BLaER1 treated with 17β-estradiol and CSF1 and Interleukin-3, amounts not matched to agents 10 nM and 100 nM (cell line): ENCODE measurements around the gene PRPSAP2.
A peak's percentile ranks its signal among the peaks of the same experiment; 100 is the strongest.
"Not testable (repeated sequence)": the region's sequence is repeated elsewhere in the genome, so short reads cannot be mapped to it uniquely, and the experiment has no call there.

ENCODE experiments used
- H3K27ac ChIP-seq, 11 experiments: shearing (Covaris generic); formaldehyde crosslinking; 2 replicates each; pipeline ENCODE4 v1.8.1; 2022
- H3K27me3 ChIP-seq, 11 experiments: shearing (Covaris generic); formaldehyde crosslinking; 2 replicates each; pipeline ENCODE4 v1.8.1; 2022
- H3K36me3 ChIP-seq, 11 experiments: shearing (Covaris generic); formaldehyde crosslinking; 2 replicates each; pipeline ENCODE4 v1.8.1; 2022
- H3K4me1 ChIP-seq, 10 experiments: shearing (Covaris generic); formaldehyde crosslinking; 2 replicates each; pipeline ENCODE4 v1.8.1; 2022
- H3K4me2 ChIP-seq, 11 experiments: shearing (Covaris generic); formaldehyde crosslinking; 2 replicates each; pipeline ENCODE4 v1.8.1; 2022
- H3K4me3 ChIP-seq, 10 experiments: shearing (Covaris generic); formaldehyde crosslinking; 2 replicates each; pipeline ENCODE4 v1.8.1; 2022
- H3K9ac ChIP-seq, 11 experiments: shearing (Covaris generic); formaldehyde crosslinking; 2 replicates each; pipeline ENCODE4 v1.8.1; 2022
- H3K9me3 ChIP-seq, 11 experiments: shearing (Covaris generic); formaldehyde crosslinking; replicated peaks in 1 of 11; 2 replicates each; pipeline ENCODE4 v1.8.1; 2022
- H4K20me1 ChIP-seq, 11 experiments: shearing (Covaris generic); formaldehyde crosslinking; 2 replicates each; pipeline ENCODE4 v1.8.1; 2022
- Cebpa-rat ChIP-seq, 11 experiments: shearing (Covaris generic); IDR thresholded peaks; 2 replicates each; pipeline ENCODE4 v1.8.1; 2022

Gene PRPSAP2

GRCh38 chr17:18953231-18953728 is 95.3 kb downstream of the PRPSAP2 start:
- Histone ChIP-seq H3K4me2 (no peak overlapping the region), H4K20me1 (no peaks in the 10 kb centered on the region; a peak in 1 of 22 replicates), H3K27ac (no peak overlapping the region), H3K9me3 (no peaks in the 10 kb centered on the region), H3K4me1 (peaks cover 5 to 15% (median 7%) of the 10 kb centered on the region in 10 experiments; a peak in 16 of 20 replicates), H3K36me3 (no peaks in the 10 kb centered on the region), H3K4me3 (no peak overlapping the region), H3K9ac (no peak overlapping the region), H3K27me3 (no peaks in the 10 kb centered on the region)
- TF ChIP-seq Cebpa-rat (IDR thresholded peaks at IDR 0.05), result no peak

GRCh38 chr17:18954321-18954720 is 96.4 kb downstream of the PRPSAP2 start:
- peaks cover 5 to 15% (median 7%) of the 10 kb centered on the region in 10 experiments; a peak in 16 of 20 replicates for H3K4me1 ChIP-seq
- no peak for TF ChIP-seq Cebpa-rat (IDR thresholded peaks at IDR 0.05)
- H3K27ac ChIP-seq, result no peak overlapping the region
- H3K4me3 ChIP-seq, result no peak overlapping the region
- H3K4me2 ChIP-seq, result no peak overlapping the region
- H3K27me3 ChIP-seq, result no peaks in the 10 kb centered on the region
- H3K36me3 ChIP-seq, result no peaks in the 10 kb centered on the region
- no peaks in the 10 kb centered on the region for H3K9me3 ChIP-seq
- no peak overlapping the region for H3K9ac ChIP-seq
- H4K20me1 ChIP-seq, result no peaks in the 10 kb centered on the region; a peak in 2 of 22 replicates

DNA sequence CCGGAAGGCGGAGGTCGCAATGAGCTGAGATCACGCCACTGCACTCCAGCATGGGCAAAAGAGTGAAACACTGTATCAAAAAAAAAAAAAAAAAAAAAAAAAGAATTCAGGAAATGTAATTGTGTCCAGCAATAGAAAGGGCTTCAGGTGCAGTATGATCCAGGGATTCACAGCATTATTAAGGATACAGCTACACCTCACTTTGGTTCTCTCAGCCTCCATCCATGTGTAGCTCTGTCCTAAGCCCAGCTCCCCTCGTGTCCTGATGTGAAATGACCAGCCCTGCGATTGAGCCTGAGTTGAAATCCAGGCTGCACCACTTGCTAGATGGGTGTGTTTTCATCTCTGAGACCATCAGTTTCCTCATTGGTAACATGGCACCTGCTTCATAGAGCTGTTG is 97.1 kb downstream of the PRPSAP2 start:
- H3K36me3 ChIP-seq, result no peaks in the 10 kb centered on the region
- TF ChIP-seq Cebpa-rat (IDR thresholded peaks at IDR 0.05), result no peak
- H3K9me3 ChIP-seq, result no peaks in the 10 kb centered on the region
- H3K9ac ChIP-seq, result no peak overlapping the region
- H3K4me3 ChIP-seq, result no peak overlapping the region
- H3K4me1 ChIP-seq, result peaks cover 5 to 15% (median 7%) of the 10 kb centered on the region in 10 experiments; a peak in 16 of 20 replicates
- no peaks in the 10 kb centered on the region for H3K27me3 ChIP-seq
- H3K4me2 ChIP-seq, result peak overlapping the region in 7 of 11 experiments; percentile 15 to 65 (median 45); a peak in 11 of 22 replicates
- H4K20me1 ChIP-seq, result no peaks in the 10 kb centered on the region; a peak in 2 of 22 replicates
- no peak overlapping the region for H3K27ac ChIP-seq

GRCh38 chr17:18956021-18956420 is 98.1 kb downstream of the PRPSAP2 start:
- H4K20me1 ChIP-seq, H3K27ac ChIP-seq, H3K9me3 ChIP-seq, H3K4me1 ChIP-seq, H3K27me3 ChIP-seq, H3K36me3 ChIP-seq, H3K4me3 ChIP-seq, H3K9ac ChIP-seq: not testable (repeated sequence)
- H3K4me2 ChIP-seq, result peak overlapping the region in 2 of 11 experiments; percentile 36 to 45; a peak in 4 of 22 replicates

DNA sequence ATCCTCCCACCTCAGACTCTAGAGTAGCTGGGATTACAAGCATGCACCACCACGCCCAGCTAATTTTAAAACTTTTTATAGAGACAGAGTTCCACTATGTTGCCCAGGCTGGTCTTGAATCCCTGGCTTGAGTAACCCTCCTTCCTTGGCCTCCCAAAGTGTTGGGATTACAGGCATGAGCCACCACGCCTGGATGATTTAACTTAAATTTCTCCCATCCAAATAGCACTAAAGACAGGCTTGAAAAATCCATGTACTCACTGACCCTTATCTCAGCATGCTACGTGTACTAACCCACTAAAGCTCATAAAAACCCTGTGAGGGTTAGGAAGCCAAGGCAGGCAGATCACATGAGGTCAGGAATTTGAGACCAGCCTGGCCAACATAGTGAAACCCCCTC is 98.7 kb downstream of the PRPSAP2 start:
- H4K20me1 ChIP-seq, result no peaks in the 10 kb centered on the region; a peak in 1 of 22 replicates
- H3K27ac ChIP-seq, result no peak overlapping the region
- no peaks in the 10 kb centered on the region for H3K36me3 ChIP-seq
- H3K9ac ChIP-seq, result no peak overlapping the region
- TF ChIP-seq Cebpa-rat (IDR thresholded peaks at IDR 0.05), result no peak
- H3K4me1 ChIP-seq, result peaks cover 0 to 12% (median 7%) of the 10 kb centered on the region in 10 experiments; a peak in 16 of 20 replicates
- no peak overlapping the region for H3K4me2 ChIP-seq
- H3K27me3 ChIP-seq, result no peaks in the 10 kb centered on the region
- no peaks in the 10 kb centered on the region for H3K9me3 ChIP-seq
- no peak overlapping the region for H3K4me3 ChIP-seq

DNA sequence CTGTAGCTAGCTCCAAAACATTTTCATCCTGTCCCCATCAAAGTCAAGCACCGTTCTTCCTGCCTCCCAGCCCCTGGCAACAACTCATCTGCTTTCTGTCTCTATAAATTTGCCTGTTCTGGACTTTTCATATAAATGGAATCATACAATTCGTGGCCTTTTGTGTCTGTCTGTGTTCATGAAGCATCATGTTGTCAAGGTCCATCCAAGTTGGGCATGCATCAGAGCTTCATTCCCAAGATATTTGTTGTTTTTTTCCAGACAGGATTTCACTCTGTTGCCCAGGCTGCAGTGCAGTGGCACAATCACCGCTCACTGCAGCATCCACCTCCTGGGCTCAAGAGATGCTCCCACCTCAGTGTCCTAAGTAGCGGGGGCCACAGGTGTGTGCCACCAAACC is 99.9 kb downstream of the PRPSAP2 start:
- H3K27me3 ChIP-seq, result no peaks in the 10 kb centered on the region
- no peak overlapping the region for H3K27ac ChIP-seq
- peaks cover 0 to 12% (median 7%) of the 10 kb centered on the region in 10 experiments; a peak in 16 of 20 replicates for H3K4me1 ChIP-seq
- TF ChIP-seq Cebpa-rat (IDR thresholded peaks at IDR 0.05), result no peak
- no peak overlapping the region for H3K4me2 ChIP-seq
- no peaks in the 10 kb centered on the region; a peak in 1 of 22 replicates for H4K20me1 ChIP-seq
- H3K9me3 ChIP-seq, result no peaks in the 10 kb centered on the region
- no peak overlapping the region for H3K4me3 ChIP-seq
- no peaks in the 10 kb centered on the region for H3K36me3 ChIP-seq
- no peak overlapping the region for H3K9ac ChIP-seq

- TF ChIP-seq Cebpa-rat (IDR thresholded peaks at IDR 0.05), result no peak
- no peaks in the 10 kb centered on the region for H3K36me3 ChIP-seq
- H3K9ac ChIP-seq, result peak overlapping the region in 2 of 11 experiments; percentile 33 to 40; a peak in 1 of 22 replicates
These were observed 100.7 kb downstream of the PRPSAP2 start for GRCh38 chr17:18958611-18959010.

DNA sequence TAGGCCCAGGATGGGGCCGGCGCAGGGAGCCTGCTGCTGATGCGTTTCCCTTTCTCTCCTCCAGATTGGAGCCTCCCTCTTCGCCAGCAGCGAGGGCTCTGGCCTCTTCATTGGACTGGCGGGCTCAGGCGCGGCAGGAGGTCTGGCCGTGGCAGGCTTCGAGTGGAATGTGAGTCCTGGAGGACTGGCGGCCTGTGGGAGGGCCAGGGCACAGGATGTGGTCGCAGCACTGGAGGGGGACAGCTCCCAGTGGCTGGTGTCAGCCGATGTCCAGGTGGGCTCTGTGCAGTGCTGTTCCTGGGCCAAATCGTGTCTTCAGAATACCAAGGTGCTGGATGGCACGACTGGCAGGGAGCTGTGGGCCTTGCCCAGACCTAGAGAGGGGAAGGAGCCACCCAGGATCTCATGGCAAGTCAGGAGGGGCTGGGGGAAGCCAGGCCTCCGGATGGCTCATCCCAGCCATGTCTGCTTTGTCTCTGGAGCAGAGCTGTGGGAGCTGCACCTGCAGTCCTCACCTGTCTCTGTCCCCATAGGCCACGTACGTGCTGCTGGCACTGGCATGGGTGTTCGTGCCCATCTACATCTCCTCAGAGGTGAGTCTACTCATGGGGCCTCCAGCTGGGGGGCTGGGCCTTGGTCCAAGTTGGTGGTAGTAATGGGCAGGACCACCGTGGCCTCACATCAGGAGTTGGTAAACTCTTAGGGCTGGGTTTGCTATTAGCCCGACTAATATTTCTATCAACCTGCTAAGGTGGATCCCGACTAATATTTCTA is 101.3 kb downstream of the PRPSAP2 start:
- peak overlapping the region in 2 of 11 experiments; percentile 33 to 40; a peak in 2 of 22 replicates for H3K9ac ChIP-seq
- H3K27me3 ChIP-seq, result no peaks in the 10 kb centered on the region
- no peak for TF ChIP-seq Cebpa-rat (IDR thresholded peaks at IDR 0.05)
- no peak overlapping the region for H3K4me3 ChIP-seq
- H3K36me3 ChIP-seq, result no peaks in the 10 kb centered on the region
- no peak overlapping the region for H3K4me2 ChIP-seq
- no peak overlapping the region for H3K27ac ChIP-seq
- H3K9me3 ChIP-seq, result no peaks in the 10 kb centered on the region
- peaks cover 0 to 12% (median 7%) of the 10 kb centered on the region in 10 experiments; a peak in 16 of 20 replicates for H3K4me1 ChIP-seq
- no peaks in the 10 kb centered on the region; a peak in 1 of 22 replicates for H4K20me1 ChIP-seq

More at GRCh38 chr17:18958611-18959010, 100.7 kb downstream of the PRPSAP2 start:
- Histone ChIP-seq H3K4me2 (no peak overlapping the region), H3K4me1 (peaks cover 0 to 12% (median 7%) of the 10 kb centered on the region in 10 experiments; a peak in 16 of 20 replicates), H3K9me3 (no peaks in the 10 kb centered on the region), H3K27me3 (no peaks in the 10 kb centered on the region), H3K4me3 (no peak overlapping the region), H3K27ac (no peak overlapping the region), H4K20me1 (no peaks in the 10 kb centered on the region; a peak in 1 of 22 replicates)

DNA sequence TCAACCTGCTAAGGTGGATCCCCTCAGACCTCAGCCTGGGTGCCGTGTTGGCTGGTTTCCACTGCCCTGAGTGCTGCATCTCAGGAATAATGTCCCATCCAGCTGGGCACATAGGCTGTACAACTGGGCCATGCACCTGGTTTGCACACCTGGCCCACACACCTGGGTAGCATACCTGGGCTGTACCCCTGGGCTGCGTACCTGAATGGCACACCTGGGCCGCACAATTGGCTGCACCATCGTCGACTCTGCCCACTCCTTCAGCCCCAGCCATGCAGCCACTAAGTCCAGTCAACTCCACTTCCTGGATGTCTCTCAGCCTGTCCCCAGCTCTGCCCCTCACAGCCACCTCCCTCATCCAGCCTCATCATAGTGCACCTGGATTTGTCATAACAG is 101.9 kb downstream of the PRPSAP2 start:
- H3K4me1 ChIP-seq, result peaks cover 0 to 12% (median 7%) of the 10 kb centered on the region in 10 experiments; a peak in 16 of 20 replicates
- H3K9me3 ChIP-seq, result no peaks in the 10 kb centered on the region
- H3K4me2 ChIP-seq, result no peak overlapping the region
- no peaks in the 10 kb centered on the region; a peak in 1 of 22 replicates for H4K20me1 ChIP-seq
- no peaks in the 10 kb centered on the region for H3K36me3 ChIP-seq
- no peak for TF ChIP-seq Cebpa-rat (IDR thresholded peaks at IDR 0.05)
- H3K4me3 ChIP-seq, result no peak overlapping the region
- no peak overlapping the region for H3K9ac ChIP-seq
- no peaks in the 10 kb centered on the region for H3K27me3 ChIP-seq
- H3K27ac ChIP-seq, result no peak overlapping the region
